OCI-LY7 (cell line): ENCODE results near the gene FUZ.
A peak's percentile ranks its signal among the peaks of the same experiment; 100 is the strongest.

Source experiments
- EZH2phosphoT487 ChIP-seq: fragments of 200-600 bp; sonication (generic); IDR thresholded peaks from 2 replicates; pipeline ENCODE4 v1.6.1; 2018; ENCODE audit warnings: low read depth, borderline replicate concordance, mild to moderate bottlenecking, mixed run types, antibody characterized with exemption, low read length, moderate library complexity, mixed read lengths
- TF ChIP-seq, protein P1 (sequence below): fragments of 200-600 bp; sonication (generic); conservative IDR thresholded peaks from 2 replicates; pipeline ENCODE4 v1.5.1; 2014; ENCODE audit warnings: mild to moderate bottlenecking, antibody characterized with exemption, low read length, moderate library complexity, mixed read lengths

DNA sequence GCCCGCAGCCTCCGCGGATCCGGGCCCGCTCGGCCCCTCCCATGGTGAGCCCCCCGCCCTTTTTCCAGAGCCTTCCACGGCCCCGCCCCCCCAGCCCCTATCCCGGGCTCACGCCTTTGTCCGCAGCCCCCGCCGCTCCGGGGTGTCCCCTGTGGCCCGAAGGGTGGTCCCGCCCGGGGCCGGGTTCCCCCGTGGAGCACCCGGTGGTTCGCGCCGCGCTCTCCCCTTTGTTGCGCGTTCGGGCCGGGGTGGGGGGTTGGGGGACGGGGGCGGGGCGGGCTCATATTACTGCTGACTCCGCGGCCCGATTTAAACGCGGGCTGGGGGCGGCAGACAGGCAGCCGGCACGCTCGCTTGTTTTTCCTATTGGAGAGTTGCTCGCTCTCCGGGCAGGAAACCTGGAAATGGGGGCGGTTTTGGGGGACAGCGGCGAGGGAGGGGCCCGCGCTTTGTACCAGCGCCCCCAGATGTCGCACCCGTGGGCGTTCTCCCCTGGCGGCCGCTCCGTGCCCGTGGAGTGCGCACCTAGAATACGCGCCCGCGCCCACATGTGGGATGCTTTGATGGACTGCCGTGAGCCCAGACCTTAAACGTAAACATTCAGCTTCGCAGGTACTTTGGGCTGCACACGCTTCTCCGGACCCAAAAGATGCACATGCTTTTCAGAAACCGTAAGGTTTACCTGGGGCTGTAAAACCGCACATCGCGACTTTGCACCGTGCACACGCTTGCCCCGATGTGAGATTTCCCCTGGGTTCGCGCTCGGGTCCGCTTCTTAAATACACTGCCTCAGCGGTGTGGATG lies 38.6 kb upstream of the FUZ start:
- TF ChIP-seq, protein P1, sequence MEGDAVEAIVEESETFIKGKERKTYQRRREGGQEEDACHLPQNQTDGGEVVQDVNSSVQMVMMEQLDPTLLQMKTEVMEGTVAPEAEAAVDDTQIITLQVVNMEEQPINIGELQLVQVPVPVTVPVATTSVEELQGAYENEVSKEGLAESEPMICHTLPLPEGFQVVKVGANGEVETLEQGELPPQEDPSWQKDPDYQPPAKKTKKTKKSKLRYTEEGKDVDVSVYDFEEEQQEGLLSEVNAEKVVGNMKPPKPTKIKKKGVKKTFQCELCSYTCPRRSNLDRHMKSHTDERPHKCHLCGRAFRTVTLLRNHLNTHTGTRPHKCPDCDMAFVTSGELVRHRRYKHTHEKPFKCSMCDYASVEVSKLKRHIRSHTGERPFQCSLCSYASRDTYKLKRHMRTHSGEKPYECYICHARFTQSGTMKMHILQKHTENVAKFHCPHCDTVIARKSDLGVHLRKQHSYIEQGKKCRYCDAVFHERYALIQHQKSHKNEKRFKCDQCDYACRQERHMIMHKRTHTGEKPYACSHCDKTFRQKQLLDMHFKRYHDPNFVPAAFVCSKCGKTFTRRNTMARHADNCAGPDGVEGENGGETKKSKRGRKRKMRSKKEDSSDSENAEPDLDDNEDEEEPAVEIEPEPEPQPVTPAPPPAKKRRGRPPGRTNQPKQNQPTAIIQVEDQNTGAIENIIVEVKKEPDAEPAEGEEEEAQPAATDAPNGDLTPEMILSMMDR, result 0 out of 2 replicates have a peak, but pooled peaks have one; percentile 19
- TF ChIP-seq EZH2phosphoT487, result no peak
